Uterus (tissue), 2 donors: ENCODE data around the gene CCNB3.

Source experiments
- CTCF ChIP-seq, 4 experiments: fragments of 200-600 bp in 2 of 4; fragments of 450-650 bp in 2 of 4; sonication (generic) in 2 of 4; IDR thresholded peaks; one replicate each; pipeline ENCODE4 v1.5.1; 2016 to 2019; ENCODE audit warnings: antibody characterized with exemption in 4 of 4, mild to moderate bottlenecking in 2 of 4, moderate library complexity in 1 of 4
- POLR2A ChIP-seq, 2 donors: fragments of 450-650 bp; IDR thresholded peaks; one replicate each; pipeline ENCODE4 v1.6.1; 2016; ENCODE audit warnings: antibody characterized with exemption in 2 of 2, mild to moderate bottlenecking in 1 of 2, moderate library complexity in 1 of 2

GRCh38 chrX:50180073-50180940 is 24.3 kb upstream of the CCNB3 start:
- TF ChIP-seq CTCF (IDR thresholded peaks at IDR 0.05): no peak
- no peak for TF ChIP-seq POLR2A (IDR thresholded peaks at IDR 0.05)
